ENCODE data around the gene WDR20.
A peak's percentile ranks its signal among the peaks of the same experiment; 100 is the strongest.

WDR20 gene

GRCh38 chr14:102192840-102193502, 53.3 kb downstream of the WDR20 start:
- no peak for TF ChIP-seq CTCF (IDR thresholded peaks at IDR 0.05; ENCODE audit: low read depth, low read length)
- no peak for DNase-seq
- Histone ChIP-seq H3K36me3 (peaks cover 23% of the 10 kb centered on the region), H3K27ac (no peak overlapping the region), H3K9me3 (ENCODE audit: severe bottlenecking) (no peaks in the 10 kb centered on the region), H3K27me3 (ENCODE audit: insufficient read depth, low read depth, severe bottlenecking) (no peaks in the 10 kb centered on the region), H3K4me3 (ENCODE audit: low read depth, low read length) (no peak overlapping the region)

- Histone ChIP-seq H3K27ac (no peak overlapping the region), H3K36me3 (peaks cover 33% of the 10 kb centered on the region), H3K27me3 (ENCODE audit: insufficient read depth, low read depth, severe bottlenecking) (no peaks in the 10 kb centered on the region), H3K9me3 (ENCODE audit: severe bottlenecking) (no peaks in the 10 kb centered on the region), H3K4me3 (ENCODE audit: low read depth, low read length) (no peak overlapping the region)
- no peak for TF ChIP-seq CTCF (IDR thresholded peaks at IDR 0.05; ENCODE audit: low read depth, low read length)
- DNase-seq = no peak
Measured at GRCh38 chr14:102194856-102195255, 55.2 kb downstream of the WDR20 start.

- Histone ChIP-seq H3K27ac (no peak overlapping the region), H3K4me3 (ENCODE audit: low read depth, low read length) (no peak overlapping the region), H3K27me3 (ENCODE audit: insufficient read depth, low read depth, severe bottlenecking) (no peaks in the 10 kb centered on the region), H3K9me3 (ENCODE audit: severe bottlenecking) (no peaks in the 10 kb centered on the region), H3K36me3 (peaks cover 35% of the 10 kb centered on the region)
- TF ChIP-seq CTCF (IDR thresholded peaks at IDR 0.05; ENCODE audit: low read depth, low read length) = no peak
- no peak for DNase-seq
Measured at GRCh38 chr14:102195446-102195845, 55.7 kb downstream of the WDR20 start.

GRCh38 chr14:102196039-102196901, 56.6 kb downstream of the WDR20 start:
- DNase-seq = no peak
- peak overlapping the region; percentile 28; the same call in 1 of the 2 replicates for H3K27ac ChIP-seq
- H3K9me3 ChIP-seq (ENCODE audit: severe bottlenecking) = no peaks in the 10 kb centered on the region
- peaks cover 38% of the 10 kb centered on the region for H3K36me3 ChIP-seq
- no peaks in the 10 kb centered on the region for H3K27me3 ChIP-seq (ENCODE audit: insufficient read depth, low read depth, severe bottlenecking)
- H3K4me3 ChIP-seq (ENCODE audit: low read depth, low read length) = no peak overlapping the region
- no peak for TF ChIP-seq CTCF (IDR thresholded peaks at IDR 0.05; ENCODE audit: low read depth, low read length)

GRCh38 chr14:102196902-102197230, 57.2 kb downstream of the WDR20 start:
- Histone ChIP-seq H3K4me3 (ENCODE audit: low read depth, low read length) (no peak overlapping the region), H3K27me3 (ENCODE audit: insufficient read depth, low read depth, severe bottlenecking) (no peaks in the 10 kb centered on the region), H3K27ac (peak overlapping the region; percentile 28; the same call in 1 of the 2 replicates), H3K9me3 (ENCODE audit: severe bottlenecking) (no peaks in the 10 kb centered on the region), H3K36me3 (peaks cover 38% of the 10 kb centered on the region)
- no peak for TF ChIP-seq CTCF (IDR thresholded peaks at IDR 0.05; ENCODE audit: low read depth, low read length)
- no peak for DNase-seq

Data from WERI-Rb-1 (cell line).